AG09319 (cell line): ENCODE measurements around the gene EPS8L1.

ENCODE experiments used
- DNase-seq: peaks from one replicate; pipeline ENCODE4 v3.0.0-alpha.2; 2010; ENCODE audit warnings: low read depth; ENCODE audit errors: extremely low read depth
- TF ChIP-seq, protein P1 (sequence below): IDR thresholded peaks from 2 replicates; pipeline ENCODE4 v1.5.1; 2011; ENCODE audit warnings: low read depth, mild to moderate bottlenecking, inconsistent platforms, low read length, moderate library complexity

The EPS8L1 gene

DNA sequence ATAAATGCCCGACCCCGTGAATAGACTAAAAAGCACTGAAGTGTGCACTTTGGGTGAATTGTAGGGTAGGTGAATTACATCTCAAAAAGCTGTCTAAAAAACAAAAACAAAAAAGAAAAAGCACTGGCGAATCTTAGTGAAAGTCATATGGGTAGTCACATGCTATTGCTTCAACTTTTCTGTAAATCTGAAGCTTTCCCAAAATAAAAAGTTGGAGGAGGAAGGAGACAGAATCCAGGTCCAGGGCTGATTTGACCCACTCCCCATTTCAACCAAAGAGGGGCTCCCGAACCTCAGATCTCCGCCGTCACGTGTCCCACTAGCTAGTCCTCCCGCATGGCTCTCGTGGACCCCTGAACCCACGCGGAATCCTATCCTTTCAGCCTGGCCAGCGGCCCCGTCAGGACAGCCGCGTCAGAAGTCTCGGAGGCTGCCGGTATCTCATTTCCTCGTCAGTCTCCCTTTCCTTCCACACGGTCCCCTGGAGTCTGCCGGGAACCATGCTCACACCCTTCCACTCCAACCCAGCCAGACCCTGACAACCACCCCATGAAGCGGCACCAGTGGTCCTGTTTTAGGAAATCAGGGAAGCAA, 35.7 kb downstream of the EPS8L1 start:
- DNase-seq, result no peak
- TF ChIP-seq, protein P1, sequence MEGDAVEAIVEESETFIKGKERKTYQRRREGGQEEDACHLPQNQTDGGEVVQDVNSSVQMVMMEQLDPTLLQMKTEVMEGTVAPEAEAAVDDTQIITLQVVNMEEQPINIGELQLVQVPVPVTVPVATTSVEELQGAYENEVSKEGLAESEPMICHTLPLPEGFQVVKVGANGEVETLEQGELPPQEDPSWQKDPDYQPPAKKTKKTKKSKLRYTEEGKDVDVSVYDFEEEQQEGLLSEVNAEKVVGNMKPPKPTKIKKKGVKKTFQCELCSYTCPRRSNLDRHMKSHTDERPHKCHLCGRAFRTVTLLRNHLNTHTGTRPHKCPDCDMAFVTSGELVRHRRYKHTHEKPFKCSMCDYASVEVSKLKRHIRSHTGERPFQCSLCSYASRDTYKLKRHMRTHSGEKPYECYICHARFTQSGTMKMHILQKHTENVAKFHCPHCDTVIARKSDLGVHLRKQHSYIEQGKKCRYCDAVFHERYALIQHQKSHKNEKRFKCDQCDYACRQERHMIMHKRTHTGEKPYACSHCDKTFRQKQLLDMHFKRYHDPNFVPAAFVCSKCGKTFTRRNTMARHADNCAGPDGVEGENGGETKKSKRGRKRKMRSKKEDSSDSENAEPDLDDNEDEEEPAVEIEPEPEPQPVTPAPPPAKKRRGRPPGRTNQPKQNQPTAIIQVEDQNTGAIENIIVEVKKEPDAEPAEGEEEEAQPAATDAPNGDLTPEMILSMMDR, result no peak

DNA sequence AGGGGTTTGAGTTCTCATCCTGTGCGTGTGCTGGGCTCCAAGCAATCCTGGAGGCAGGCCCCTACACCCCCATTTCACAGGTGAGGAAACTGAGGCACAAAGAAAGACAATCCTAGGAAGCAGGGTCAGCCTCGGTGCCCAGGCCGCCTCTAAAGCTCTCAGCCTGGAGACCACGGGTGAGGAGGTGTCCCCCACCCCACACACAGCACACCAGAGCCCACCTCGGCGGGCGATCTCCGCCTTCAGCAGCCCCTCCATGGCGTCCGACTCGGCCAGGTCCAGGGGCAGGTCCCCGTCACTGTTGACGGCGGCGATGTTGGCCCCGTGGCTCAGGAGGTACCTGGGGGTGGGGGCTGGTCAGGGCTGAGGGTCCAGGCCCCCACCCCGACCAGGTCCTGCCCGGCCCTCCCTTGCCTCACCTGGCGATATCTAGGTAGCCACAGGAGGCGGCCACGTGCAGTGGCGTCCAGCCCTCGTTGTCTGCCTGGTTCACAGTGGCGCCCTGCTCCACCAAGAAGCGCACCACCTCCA, 36.6 kb downstream of the EPS8L1 start:
- TF ChIP-seq, protein P1, result no peak

DNA sequence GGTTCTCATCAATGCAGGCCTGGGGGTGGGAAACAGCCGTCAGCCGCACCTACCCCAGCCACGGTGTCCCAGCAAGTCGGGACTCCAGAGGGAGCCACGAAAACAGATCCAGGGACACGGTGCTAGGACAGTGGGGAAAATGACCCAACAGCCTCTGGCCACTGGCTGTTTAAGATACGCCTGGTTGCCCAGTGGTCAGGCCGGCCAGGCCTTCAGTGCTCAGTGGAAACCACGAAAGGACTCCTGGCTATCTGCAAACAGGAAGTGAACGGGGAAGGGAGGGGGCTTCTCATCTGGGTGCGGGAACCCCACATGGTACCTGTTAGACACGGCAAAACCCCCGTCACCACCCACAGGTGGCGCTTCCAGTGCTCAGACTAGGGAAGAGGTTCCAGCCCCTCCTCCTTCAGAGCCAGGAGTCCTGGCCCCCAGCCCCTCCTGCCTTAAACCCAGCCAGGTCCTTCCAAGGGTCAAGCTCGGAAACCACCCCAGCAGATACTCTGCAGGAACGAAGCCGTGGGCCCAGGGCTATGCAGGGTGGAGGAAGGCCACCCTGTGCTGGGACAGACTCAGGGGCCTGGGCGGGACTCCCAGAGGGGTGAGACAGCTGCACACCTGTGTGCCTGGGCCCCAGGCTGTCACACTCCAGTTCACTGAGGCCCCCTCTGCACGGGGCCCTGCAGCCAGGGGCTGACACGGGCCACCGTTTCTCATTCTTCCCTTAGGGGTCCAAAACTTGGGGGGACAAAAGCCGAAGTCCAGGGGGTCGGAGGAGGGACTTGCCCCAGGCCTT, 37.3 kb downstream of the EPS8L1 start:
- no peak for DNase-seq

More for the DNA sequence above, 36.6 kb downstream of the EPS8L1 start:
- DNase-seq, result no peak

DNA sequence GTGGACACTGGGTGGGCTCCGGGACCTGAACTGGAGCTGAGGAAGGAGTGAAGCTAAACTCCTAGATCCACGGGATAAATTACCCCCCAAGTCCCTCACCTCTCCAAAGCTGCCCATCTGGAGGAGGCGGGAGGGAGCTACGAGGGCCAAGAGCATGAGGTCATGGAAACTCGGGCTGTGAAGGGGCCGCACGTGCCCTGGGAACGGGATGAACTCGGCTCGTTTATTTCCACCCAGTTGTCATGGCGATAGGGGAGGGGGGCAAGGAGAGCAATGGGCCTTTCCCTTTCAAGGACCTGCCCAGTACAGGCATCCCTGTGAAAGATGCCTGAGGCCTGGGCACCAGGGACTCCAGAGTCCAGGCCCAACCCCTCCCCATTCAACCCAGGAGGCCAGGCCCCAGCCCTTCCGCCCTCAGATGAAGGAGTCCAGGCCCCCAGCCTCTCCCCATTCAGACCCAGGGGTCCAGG, 37.9 kb downstream of the EPS8L1 start:
- peak; percentile 85 for DNase-seq
- TF ChIP-seq, protein P1, result no peak

More for the DNA sequence above, 37.3 kb downstream of the EPS8L1 start:
- TF ChIP-seq, protein P1, result no peak

DNA sequence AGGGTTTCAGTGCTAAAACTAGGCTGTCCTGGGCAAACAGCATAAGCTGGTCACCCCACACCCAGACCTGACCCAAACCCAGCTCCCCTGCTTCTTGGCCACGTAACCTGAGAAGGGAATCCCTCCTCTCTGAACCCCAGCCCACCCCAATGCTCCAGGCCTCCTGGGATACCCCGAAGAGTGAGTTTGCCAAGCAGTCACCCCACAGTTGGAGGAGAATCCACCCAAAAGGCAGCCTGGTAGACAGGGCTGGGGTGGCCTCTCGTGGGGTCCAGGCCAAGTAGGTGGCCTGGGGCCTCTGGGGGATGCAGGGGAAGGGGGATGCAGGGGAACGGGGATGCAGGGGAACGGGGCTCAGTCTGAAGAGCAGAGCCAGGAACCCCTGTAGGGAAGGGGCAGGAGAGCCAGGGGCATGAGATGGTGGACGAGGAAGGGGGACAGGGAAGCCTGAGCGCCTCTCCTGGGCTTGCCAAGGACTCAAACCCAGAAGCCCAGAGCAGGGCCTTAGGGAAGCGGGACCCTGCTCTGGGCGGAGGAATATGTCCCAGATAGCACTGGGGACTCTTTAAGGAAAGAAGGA, 39.0 kb downstream of the EPS8L1 start:
- DNase-seq, result no peak
- TF ChIP-seq, protein P1, result no peak

DNA sequence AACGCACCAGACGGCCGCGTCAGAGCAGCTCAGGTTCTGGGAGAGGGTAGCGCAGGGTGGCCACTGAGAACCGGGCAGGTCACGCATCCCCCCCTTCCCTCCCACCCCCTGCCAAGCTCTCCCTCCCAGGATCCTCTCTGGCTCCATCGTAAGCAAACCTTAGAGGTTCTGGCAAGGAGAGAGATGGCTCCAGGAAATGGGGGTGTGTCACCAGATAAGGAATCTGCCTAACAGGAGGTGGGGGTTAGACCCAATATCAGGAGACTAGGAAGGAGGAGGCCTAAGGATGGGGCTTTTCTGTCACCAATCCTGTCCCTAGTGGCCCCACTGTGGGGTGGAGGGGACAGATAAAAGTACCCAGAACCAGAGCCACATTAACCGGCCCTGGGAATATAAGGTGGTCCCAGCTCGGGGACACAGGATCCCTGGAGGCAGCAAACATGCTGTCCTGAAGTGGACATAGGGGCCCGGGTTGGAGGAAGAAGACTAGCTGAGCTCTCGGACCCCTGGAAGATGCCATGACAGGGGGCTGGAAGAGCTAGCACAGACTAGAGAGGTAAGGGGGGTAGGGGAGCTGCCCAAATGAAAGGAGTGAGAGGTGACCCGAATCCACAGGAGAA, 39.9 kb downstream of the EPS8L1 start:
- DNase-seq, result no peak
- TF ChIP-seq, protein P1, result no peak
